ENCODE results near the gene GALNT17.

The GALNT17 gene

GRCh38 chr7:71650653-71651337 lies 518.9 kb downstream of the GALNT17 start:
- no peak for TF ChIP-seq CTCF (IDR thresholded peaks at IDR 0.05)

GRCh38 chr7:71652510-71652909 lies 520.6 kb downstream of the GALNT17 start:
- no peak for TF ChIP-seq CTCF (IDR thresholded peaks at IDR 0.05)

- TF ChIP-seq CTCF (IDR thresholded peaks at IDR 0.05): no peak
Measured at GRCh38 chr7:71657386-71657785, 525.4 kb downstream of the GALNT17 start.

- no peak for TF ChIP-seq CTCF (IDR thresholded peaks at IDR 0.05)
Measured at GRCh38 chr7:71659622-71660021, 527.7 kb downstream of the GALNT17 start.

GRCh38 chr7:71661671-71662224 lies 529.8 kb downstream of the GALNT17 start:
- TF ChIP-seq CTCF (IDR thresholded peaks at IDR 0.05): no peak

- no peak for TF ChIP-seq CTCF (IDR thresholded peaks at IDR 0.05)
Measured at GRCh38 chr7:71665716-71666115, 533.8 kb downstream of the GALNT17 start.

- no peak for TF ChIP-seq CTCF (IDR thresholded peaks at IDR 0.05)
Measured at GRCh38 chr7:71668572-71668971, 536.6 kb downstream of the GALNT17 start.
